Glutamatergic neuron (in vitro differentiated cells): ENCODE data around the gene ERV3-1. TPM values are rescaled to one million over a fixed set of nuclear protein-coding genes. Genes with fewer than 3 reads are reported as not detected.
A peak's percentile ranks its signal among the peaks of the same experiment; 100 is the strongest.

Source experiments
- DNase-seq: peaks from one replicate; pipeline ENCODE4 v3.0.0; 2022
- H3K27ac Mint-ChIP-seq: one replicate; pipeline ENCODE4 v1.8.0; 2020; ENCODE audit warnings: mild to moderate bottlenecking, mixed read lengths, inconsistent platforms; ENCODE audit not compliant: unreplicated experiment
- H3K27me3 Mint-ChIP-seq: one replicate; pipeline ENCODE4 v1.8.0; 2020; ENCODE audit warnings: mild to moderate bottlenecking, moderate library complexity, mixed read lengths, inconsistent platforms; ENCODE audit not compliant: unreplicated experiment
- H3K36me3 Mint-ChIP-seq: one replicate; pipeline ENCODE4 v1.8.0; 2020; ENCODE audit warnings: mild to moderate bottlenecking, mixed read lengths, inconsistent platforms; ENCODE audit not compliant: unreplicated experiment
- H3K4me1 Mint-ChIP-seq: one replicate; pipeline ENCODE4 v1.8.0; 2020; ENCODE audit warnings: mild to moderate bottlenecking, low read depth, mixed read lengths, inconsistent platforms; ENCODE audit not compliant: unreplicated experiment
- H3K4me3 Mint-ChIP-seq: one replicate; pipeline ENCODE4 v1.8.0; 2020; ENCODE audit warnings: mild to moderate bottlenecking, mixed read lengths, inconsistent platforms; ENCODE audit not compliant: unreplicated experiment
- H3K9me3 Mint-ChIP-seq: one replicate; pipeline ENCODE4 v1.8.0; 2020; ENCODE audit warnings: mild to moderate bottlenecking, moderate library complexity, mixed read lengths, inconsistent platforms; ENCODE audit not compliant: unreplicated experiment
- CTCF ChIP-seq: fragments of 200-600 bp; sonication (generic); IDR thresholded peaks from one replicate; pipeline ENCODE4 v1.5.0; 2021; ENCODE audit not compliant: partially characterized antibody, unreplicated experiment
- total RNA-seq: library from RNA; stranded (reverse); fragmentation: NEBNext Ultra II Directional; extraction: Animal tissue kit (Norgen Biotek cat#: 25700); gene quantifications from one replicate; pipeline ENCODE4 v1.2.1, GENCODE V29; 2021; ENCODE audit not compliant: unreplicated experiment

ERV3-1 gene
- total RNA-seq, 1 donor from 2014 or later: 70.6 TPM

GRCh38 chr7:65004575-65004974 is 1.9 kb downstream of the ERV3-1 start:
- TF ChIP-seq CTCF: no peak
- no peak for DNase-seq
- Mint-ChIP-seq H3K27me3 (peaks cover 7% of the 10 kb centered on the region), H3K9me3 (peaks cover 18% of the 10 kb centered on the region), H3K4me3 (peak overlapping the region; percentile 95), H3K27ac (no peak overlapping the region), H3K36me3 (peaks cover 33% of the 10 kb centered on the region), H3K4me1 (peaks cover 12% of the 10 kb centered on the region)

GRCh38 chr7:65002972-65003585 is 3.4 kb downstream of the ERV3-1 start:
- Mint-ChIP-seq H3K27ac (no peak overlapping the region), H3K36me3 (peaks cover 47% of the 10 kb centered on the region), H3K4me1 (peaks cover 12% of the 10 kb centered on the region), H3K9me3 (peaks cover 24% of the 10 kb centered on the region), H3K4me3 (no peak overlapping the region), H3K27me3 (peaks cover 10% of the 10 kb centered on the region)
- no peak for DNase-seq
- TF ChIP-seq CTCF: no peak

GRCh38 chr7:65001291-65001814 is 5.1 kb downstream of the ERV3-1 start:
- no peak overlapping the region for H3K4me3 Mint-ChIP-seq
- H3K36me3 Mint-ChIP-seq: peaks cover 61% of the 10 kb centered on the region
- peaks cover 26% of the 10 kb centered on the region for H3K9me3 Mint-ChIP-seq
- no peak overlapping the region for H3K27ac Mint-ChIP-seq
- H3K27me3 Mint-ChIP-seq: peaks cover 7% of the 10 kb centered on the region
- no peak for TF ChIP-seq CTCF
- DNase-seq: no peak
- H3K4me1 Mint-ChIP-seq: peaks cover 11% of the 10 kb centered on the region

- H3K4me3 Mint-ChIP-seq: no peak overlapping the region
- H3K27me3 Mint-ChIP-seq: peaks cover 7% of the 10 kb centered on the region
- H3K9me3 Mint-ChIP-seq: peaks cover 28% of the 10 kb centered on the region
- TF ChIP-seq CTCF: no peak
- peaks cover under 1% of the 10 kb centered on the region for H3K4me1 Mint-ChIP-seq
- no peak for DNase-seq
- H3K27ac Mint-ChIP-seq: no peak overlapping the region
- H3K36me3 Mint-ChIP-seq: peaks cover 74% of the 10 kb centered on the region
Measured at GRCh38 chr7:64999165-65000004, 7.1 kb downstream of the ERV3-1 start.

GRCh38 chr7:64998865-64999164 is 7.7 kb downstream of the ERV3-1 start:
- Mint-ChIP-seq H3K27me3 (peaks cover 7% of the 10 kb centered on the region), H3K4me1 (no peaks in the 10 kb centered on the region), H3K36me3 (peaks cover 79% of the 10 kb centered on the region), H3K27ac (no peak overlapping the region), H3K9me3 (peaks cover 30% of the 10 kb centered on the region), H3K4me3 (no peak overlapping the region)
- DNase-seq: no peak
- no peak for TF ChIP-seq CTCF
